HL-60 (cell line): ENCODE data around the gene STK16.

ENCODE experiments used
- DNase-seq, 2 experiments: peaks; one replicate each; pipeline ENCODE4 v3.0.0-alpha.2; 2010 to 2020; ENCODE audit warnings: low read depth in 1 of 2, low spot score in 1 of 2
- H3K27ac ChIP-seq: fragments of 250-450 bp; sonication (Bioruptor Pico); replicated peaks from 2 replicates; pipeline ENCODE4 v1.5.1; 2020; ENCODE audit warnings: mild to moderate bottlenecking, moderate library complexity
- H3K27me3 ChIP-seq: fragments of 250-450 bp; sonication (Bioruptor Pico); 2 replicates; pipeline ENCODE4 v1.5.1; 2021; ENCODE audit warnings: mild to moderate bottlenecking, moderate library complexity; ENCODE audit not compliant: insufficient read depth, poor library complexity, severe bottlenecking
- H3K4me3 ChIP-seq: replicated peaks from 2 replicates; pipeline ENCODE4 v1.5.1; 2011; ENCODE audit warnings: mild to moderate bottlenecking, control low read depth, low read length; ENCODE audit not compliant: insufficient read depth
- CTCF ChIP-seq: IDR thresholded peaks from one replicate; pipeline ENCODE4 v1.5.1; 2011; ENCODE audit warnings: low read length, control low read depth, inconsistent platforms; ENCODE audit not compliant: insufficient read depth
- GABPA ChIP-seq: IDR thresholded peaks from 2 replicates; pipeline ENCODE4 v1.6.1; 2012; ENCODE audit warnings: low read depth
- POLR2AphosphoS5 ChIP-seq: IDR thresholded peaks from 2 replicates; pipeline ENCODE4 v1.6.1; 2012; ENCODE audit warnings: low read depth
- SPI1 ChIP-seq: IDR thresholded peaks from 2 replicates; pipeline ENCODE4 v1.6.1; 2012; ENCODE audit warnings: low read depth, mild to moderate bottlenecking, borderline replicate concordance
- TF ChIP-seq, protein P1 (sequence below): IDR thresholded peaks from 2 replicates; pipeline ENCODE4 v1.6.1; 2012; ENCODE audit warnings: low read depth; ENCODE audit not compliant: insufficient replicate concordance

The STK16 gene

DNA sequence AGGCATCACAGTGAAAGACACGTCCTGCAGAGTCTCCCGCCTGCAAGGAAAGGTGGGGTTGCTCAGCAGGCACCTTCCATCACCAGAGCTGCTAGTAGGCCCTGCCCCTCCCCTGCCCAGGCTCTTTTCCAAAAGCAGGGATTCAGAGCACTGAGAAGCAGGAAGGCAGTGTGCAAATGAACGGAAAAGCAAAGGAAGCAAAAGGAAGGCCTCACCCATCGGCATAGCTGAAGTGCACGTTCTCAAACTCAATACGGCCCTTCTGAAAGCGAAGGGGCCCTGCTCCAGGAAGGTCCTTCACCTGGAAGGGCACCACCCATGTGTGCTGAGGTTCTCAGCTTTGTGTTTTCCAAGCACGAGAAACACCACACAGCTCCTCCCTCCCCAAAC lies 32.3 kb upstream of the STK16 start:
- Histone ChIP-seq H3K4me3 (no peak overlapping the region), H3K27ac (no peak overlapping the region), H3K27me3 (no peaks in the 10 kb centered on the region)
- no peak for DNase-seq
- TF ChIP-seq CTCF (no peak), SPI1 (no peak), POLR2AphosphoS5 (no peak), GABPA (no peak)
- TF ChIP-seq, protein P1, sequence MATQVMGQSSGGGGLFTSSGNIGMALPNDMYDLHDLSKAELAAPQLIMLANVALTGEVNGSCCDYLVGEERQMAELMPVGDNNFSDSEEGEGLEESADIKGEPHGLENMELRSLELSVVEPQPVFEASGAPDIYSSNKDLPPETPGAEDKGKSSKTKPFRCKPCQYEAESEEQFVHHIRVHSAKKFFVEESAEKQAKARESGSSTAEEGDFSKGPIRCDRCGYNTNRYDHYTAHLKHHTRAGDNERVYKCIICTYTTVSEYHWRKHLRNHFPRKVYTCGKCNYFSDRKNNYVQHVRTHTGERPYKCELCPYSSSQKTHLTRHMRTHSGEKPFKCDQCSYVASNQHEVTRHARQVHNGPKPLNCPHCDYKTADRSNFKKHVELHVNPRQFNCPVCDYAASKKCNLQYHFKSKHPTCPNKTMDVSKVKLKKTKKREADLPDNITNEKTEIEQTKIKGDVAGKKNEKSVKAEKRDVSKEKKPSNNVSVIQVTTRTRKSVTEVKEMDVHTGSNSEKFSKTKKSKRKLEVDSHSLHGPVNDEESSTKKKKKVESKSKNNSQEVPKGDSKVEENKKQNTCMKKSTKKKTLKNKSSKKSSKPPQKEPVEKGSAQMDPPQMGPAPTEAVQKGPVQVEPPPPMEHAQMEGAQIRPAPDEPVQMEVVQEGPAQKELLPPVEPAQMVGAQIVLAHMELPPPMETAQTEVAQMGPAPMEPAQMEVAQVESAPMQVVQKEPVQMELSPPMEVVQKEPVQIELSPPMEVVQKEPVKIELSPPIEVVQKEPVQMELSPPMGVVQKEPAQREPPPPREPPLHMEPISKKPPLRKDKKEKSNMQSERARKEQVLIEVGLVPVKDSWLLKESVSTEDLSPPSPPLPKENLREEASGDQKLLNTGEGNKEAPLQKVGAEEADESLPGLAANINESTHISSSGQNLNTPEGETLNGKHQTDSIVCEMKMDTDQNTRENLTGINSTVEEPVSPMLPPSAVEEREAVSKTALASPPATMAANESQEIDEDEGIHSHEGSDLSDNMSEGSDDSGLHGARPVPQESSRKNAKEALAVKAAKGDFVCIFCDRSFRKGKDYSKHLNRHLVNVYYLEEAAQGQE: no peak

DNA sequence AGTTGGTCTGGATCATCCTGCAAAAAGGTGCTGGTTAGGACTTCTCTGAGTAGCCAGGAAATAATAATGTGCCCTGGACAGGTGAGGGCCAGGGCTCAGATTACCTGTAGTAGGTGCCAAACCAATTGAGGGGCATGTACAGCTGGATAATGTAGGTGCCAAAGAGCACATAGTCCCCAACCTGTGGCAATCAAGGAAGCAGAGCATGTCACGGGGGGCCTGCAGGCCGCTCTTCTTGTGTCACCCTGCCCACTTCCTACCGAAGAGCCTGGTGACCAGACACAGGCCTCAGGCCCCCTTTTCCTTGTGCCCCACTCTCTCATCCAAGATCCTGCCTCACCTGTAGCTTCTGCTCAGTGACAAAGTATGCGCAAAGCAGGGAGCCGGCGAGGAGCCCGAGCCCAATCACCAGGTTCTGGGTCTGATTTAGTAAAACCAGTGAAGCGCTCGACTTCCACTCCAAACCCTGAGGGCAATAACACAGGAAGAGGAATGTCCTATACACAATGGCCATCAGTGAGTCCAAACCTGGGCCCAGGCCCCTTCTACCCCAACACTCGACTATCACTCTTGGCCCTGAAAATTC lies 31.7 kb upstream of the STK16 start:
- TF ChIP-seq CTCF (no peak), SPI1 (no peak), POLR2AphosphoS5 (no peak), GABPA (no peak)
- TF ChIP-seq, protein P1: no peak
- H3K27me3 ChIP-seq: peaks cover 2% of the 10 kb centered on the region
- H3K4me3 ChIP-seq: no peak overlapping the region
- DNase-seq: no peak
- no peak overlapping the region for H3K27ac ChIP-seq

DNA sequence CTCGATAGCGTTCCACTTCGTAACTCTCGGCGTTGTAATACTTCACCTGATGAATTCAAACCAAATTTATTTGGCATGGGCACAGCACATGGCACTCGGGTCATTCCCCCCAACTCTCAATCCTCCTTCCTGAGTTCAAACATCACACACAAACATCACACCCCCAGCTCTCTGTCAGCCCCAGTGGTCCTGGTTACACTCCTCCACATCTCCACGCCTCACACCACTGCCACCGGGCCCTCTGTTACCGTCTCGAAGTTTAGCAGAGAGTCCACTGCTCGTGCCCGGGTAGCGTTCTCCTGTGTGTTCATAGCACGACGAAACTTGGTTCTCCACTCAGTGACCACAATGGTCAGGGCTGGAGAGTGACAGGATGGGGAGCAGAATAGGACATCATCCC lies 31.1 kb upstream of the STK16 start:
- Histone ChIP-seq H3K27ac (no peak overlapping the region), H3K4me3 (no peak overlapping the region), H3K27me3 (peaks cover 2% of the 10 kb centered on the region)
- TF ChIP-seq GABPA: no peak
- TF ChIP-seq CTCF: no peak
- no peak for DNase-seq

DNA sequence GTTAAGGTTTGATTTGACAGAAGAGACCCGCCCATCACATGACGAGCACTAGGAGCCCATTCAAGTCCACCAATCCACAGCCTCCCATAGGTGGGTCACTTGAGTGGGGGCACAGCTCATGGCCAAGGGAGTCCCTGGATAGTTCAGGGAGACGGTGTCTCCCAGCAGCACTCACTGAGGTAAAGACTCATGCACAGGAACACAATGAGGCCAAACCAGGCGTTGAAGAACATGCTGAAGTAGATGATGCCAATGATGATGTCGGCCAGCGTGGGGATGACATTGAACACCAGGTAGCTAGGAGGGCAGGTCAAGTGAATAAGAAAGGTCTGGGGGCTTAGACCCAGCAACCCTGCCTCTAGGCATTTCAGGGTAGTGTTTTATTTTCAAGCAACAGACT lies 30.5 kb upstream of the STK16 start:
- TF ChIP-seq SPI1 (no peak), POLR2AphosphoS5 (no peak)
- TF ChIP-seq, protein P1: no peak
- H3K4me3 ChIP-seq: no peak overlapping the region

More for the DNA sequence above, 30.5 kb upstream of the STK16 start:
- no peak overlapping the region for H3K27ac ChIP-seq
- DNase-seq: no peak
- peaks cover 2% of the 10 kb centered on the region for H3K27me3 ChIP-seq
